Gastrocnemius medialis (tissue), 4 donors: ENCODE measurements around the gene LDLRAD4.

Source experiments
- CTCF ChIP-seq, 5 experiments: fragments of 450-650 bp in 3 of 5; fragments of 200-600 bp in 2 of 5; sonication (generic) in 2 of 5; IDR thresholded peaks in 4 of 5; conservative IDR thresholded peaks in 1 of 5; 1 replicate in 4 of 5; 2 replicates in 1 of 5; pipeline ENCODE4 v1.5.1; 2016 to 2019; ENCODE audit warnings: antibody characterized with exemption in 5 of 5, mild to moderate bottlenecking in 3 of 5, moderate library complexity in 3 of 5
- POLR2A ChIP-seq, 2 donors: fragments of 450-650 bp; IDR thresholded peaks; one replicate each; pipeline ENCODE4 v1.6.1; 2017; ENCODE audit warnings: antibody characterized with exemption in 2 of 2, mild to moderate bottlenecking in 2 of 2, moderate library complexity in 2 of 2

GRCh38 chr18:13232971-13233786, 14.6 kb downstream of the LDLRAD4 start:
- TF ChIP-seq POLR2A (IDR thresholded peaks at IDR 0.05) (no peak), CTCF (IDR thresholded peaks at IDR 0.05 in 4 of 5, conservative IDR thresholded peaks at IDR 0.05 in 1 of 5) (no peak)
